Measurements from ENCODE around the gene ARHGAP45. TPM values are rescaled to one million over a fixed set of nuclear protein-coding genes. Genes with fewer than 3 reads are reported as not detected.

ARHGAP45 gene
- total and polyA plus RNA-seq, 2 of the 8 experiments (the other 6 are each of a cell fraction or from before 2014, with no cell fraction given) = 31.4 to 41.8 TPM

DNA sequence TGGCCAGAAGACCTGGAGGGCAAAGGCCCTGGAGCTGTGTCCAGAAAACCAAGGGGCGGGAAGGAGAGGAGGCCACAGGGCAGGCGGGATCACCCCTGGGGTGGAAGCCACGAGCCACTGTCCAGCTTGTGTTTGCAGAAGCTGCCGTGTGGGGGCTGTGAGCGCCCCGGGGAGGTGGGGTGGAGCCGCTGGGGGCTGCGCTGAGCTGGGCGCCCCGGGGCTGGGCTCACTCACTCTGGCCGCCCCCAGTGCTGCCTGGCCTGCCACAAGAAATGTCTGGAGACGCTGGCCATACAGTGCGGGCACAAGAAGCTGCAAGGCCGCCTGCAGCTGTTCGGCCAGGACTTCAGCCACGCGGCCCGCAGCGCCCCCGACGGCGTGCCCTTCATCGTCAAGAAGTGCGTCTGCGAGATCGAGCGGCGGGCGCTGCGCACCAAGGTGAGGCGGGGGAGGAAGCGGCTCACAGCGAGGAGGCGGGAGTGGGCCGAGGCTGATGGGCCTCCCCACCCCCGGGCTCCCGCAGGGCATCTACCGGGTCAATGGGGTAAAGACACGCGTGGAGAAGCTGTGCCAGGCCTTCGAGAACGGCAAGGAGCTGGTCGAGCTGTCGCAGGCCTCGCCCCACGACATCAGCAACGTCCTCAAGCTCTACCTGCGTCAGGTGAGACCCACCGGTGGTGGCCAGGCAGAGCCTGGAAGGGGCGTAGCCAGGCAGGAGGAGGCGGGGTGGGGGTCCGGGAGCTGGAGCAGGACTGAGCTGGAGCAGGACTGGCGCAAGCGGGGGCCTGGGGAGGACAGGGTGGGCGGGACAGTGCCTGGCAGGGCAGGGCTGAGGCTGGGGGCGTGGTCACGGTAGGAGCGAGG, 14.6 kb downstream of the ARHGAP45 start:
- Histone ChIP-seq H3K9me3 (ENCODE audit: insufficient read depth in 2 of 2, low read depth in 1 of 2, low read length in 1 of 2) (no peaks in the 10 kb centered on the region), H3K23me2 (ENCODE audit: low read depth, low read length) (no peaks in the 10 kb centered on the region), H2AK5ac (ENCODE audit: low read depth, low read length) (no peak overlapping the region), H4K20me1 (replicated peaks in 1 of 2; ENCODE audit: control insufficient read depth in 1 of 2, insufficient read depth in 2 of 2, low read length in 2 of 2) (peaks cover 0 to 17% of the 10 kb centered on the region in 2 experiments), H3K23ac (ENCODE audit: insufficient read length) (no peak overlapping the region), H3K4me1 (replicated peaks in 1 of 4; ENCODE audit: control insufficient read depth in 3 of 4, insufficient read depth in 4 of 4, low read length in 3 of 4) (peaks cover 0 to 7% (median 0%) of the 10 kb centered on the region in 4 experiments; a peak in 4 of 7 replicates), H3K79me1 (ENCODE audit: low read depth, low read length) (no peaks in the 10 kb centered on the region; the same call in 1 of the 2 replicates), H3K9ac (replicated peaks in 1 of 4; ENCODE audit: extremely low read depth in 1 of 4, low read depth in 3 of 4, low read length in 3 of 4) (no peak overlapping the region), H4K5ac (ENCODE audit: insufficient read length, low read depth, low read length) (no peak overlapping the region), H3K4me2 (ENCODE audit: insufficient read depth in 1 of 2, low read depth in 2 of 2, low read length in 2 of 2) (peak overlapping the region in 1 of 2 experiments; percentile 58; a peak in 1 of 4 replicates), H2BK20ac (ENCODE audit: low read length) (no peak overlapping the region), H3K4ac (replicated peaks; ENCODE audit: insufficient read length, low read depth, low read length) (no peak overlapping the region), H3K27me3 (replicated peaks in 1 of 4; ENCODE audit: control insufficient read depth in 3 of 4, extremely low read depth in 1 of 4, insufficient read depth in 3 of 4, low read length in 3 of 4) (no peaks in the 10 kb centered on the region), H3K27ac (ENCODE audit: low read depth, low read length) (no peak overlapping the region), H2AFZ (ENCODE audit: low read length) (no peak overlapping the region), H3K4me3 (ENCODE audit: extremely low read depth in 1 of 4, insufficient read depth in 2 of 4, low read depth in 3 of 4, low read length in 4 of 4) (peak overlapping the region in 2 of 4 experiments; percentile 19 to 21; a peak in 2 of 8 replicates), H4K8ac (ENCODE audit: extremely low read depth, insufficient read depth, low read length) (no peak overlapping the region; the same call in 1 of the 2 replicates), H2BK120ac (replicated peaks; ENCODE audit: low read depth, low read length) (no peak overlapping the region), H3K36me3 (ENCODE audit: control insufficient read depth in 2 of 4, insufficient read depth in 4 of 4, low read length in 3 of 4) (peaks cover 0 to 52% (median 14%) of the 10 kb centered on the region in 4 experiments; a peak in 4 of 8 replicates), H3K18ac (ENCODE audit: extremely low read depth, low read length) (no peak overlapping the region), H2BK5ac (ENCODE audit: low read depth, low read length) (no peak overlapping the region), H2BK15ac (ENCODE audit: low read length) (no peak overlapping the region), H3K79me2 (ENCODE audit: control insufficient read depth in 1 of 2, insufficient read depth in 2 of 2, low read length in 2 of 2) (no peaks in the 10 kb centered on the region), H3K14ac (ENCODE audit: insufficient read length) (no peak overlapping the region), H4K91ac (replicated peaks; ENCODE audit: insufficient read length, low read length) (no peak overlapping the region), H3K56ac (replicated peaks; ENCODE audit: insufficient read length, low read depth, low read length) (no peak overlapping the region), H2BK12ac (ENCODE audit: low read depth, low read length) (no peak overlapping the region)
- no peak for FAIRE-seq
- POLR2A ChIA-PET (ENCODE audit: partially characterized antibody) = interaction anchor here (0.5 to 10.3 kb wide), 21 partner anchors 9 to 845 kb away, joined by 3 to 93 read pairs (median 4); partner anchors contain the start of genes ABCA7, ARHGAP45, ATP5F1D and CIRBP
- WGBS, 2 experiments (ENCODE audit: extremely low coverage in 1 of 2, insufficient coverage in 1 of 2, insufficient read length in 1 of 2, insufficient replicate concordance in 2 of 2, low coverage in 1 of 2, low lambda C conversion rate in 2 of 2, missing lambda C conversion rate in 1 of 2) = 81% methylated on average over 46 of the region's 58 CpGs; no CpG with 5 or more reads in 1 of the 2 experiments
- peak in 1 of 2 experiments; percentile 98 for DNase-seq (ENCODE audit: low read depth in 1 of 2, low spot score in 2 of 2)
- TF ChIP-seq POLR2AphosphoS5 (IDR thresholded peaks at IDR 0.05; ENCODE audit: low read depth, low read length) (no peak), CBX5 (IDR thresholded peaks at IDR 0.05; ENCODE audit: low read depth, low read length) (no peak)
- TF ChIP-seq, protein P1, sequence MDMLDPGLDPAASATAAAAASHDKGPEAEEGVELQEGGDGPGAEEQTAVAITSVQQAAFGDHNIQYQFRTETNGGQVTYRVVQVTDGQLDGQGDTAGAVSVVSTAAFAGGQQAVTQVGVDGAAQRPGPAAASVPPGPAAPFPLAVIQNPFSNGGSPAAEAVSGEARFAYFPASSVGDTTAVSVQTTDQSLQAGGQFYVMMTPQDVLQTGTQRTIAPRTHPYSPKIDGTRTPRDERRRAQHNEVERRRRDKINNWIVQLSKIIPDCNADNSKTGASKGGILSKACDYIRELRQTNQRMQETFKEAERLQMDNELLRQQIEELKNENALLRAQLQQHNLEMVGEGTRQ (IDR thresholded peaks at IDR 0.05; ENCODE audit: low read length) = 0 out of 2 replicates have a peak, but pooled peaks have one; percentile 1
- CTCF ChIA-PET (ENCODE audit: partially characterized antibody) = interaction anchor here (0.6 to 8.9 kb wide), 19 partner anchors 10 to 189 kb away, joined by 3 to 54 read pairs (median 4); partner anchors contain the start of genes ARHGAP45, MED16 and RNU6-9
